Measurements from ENCODE around the gene TLE3.

The TLE3 gene

DNA sequence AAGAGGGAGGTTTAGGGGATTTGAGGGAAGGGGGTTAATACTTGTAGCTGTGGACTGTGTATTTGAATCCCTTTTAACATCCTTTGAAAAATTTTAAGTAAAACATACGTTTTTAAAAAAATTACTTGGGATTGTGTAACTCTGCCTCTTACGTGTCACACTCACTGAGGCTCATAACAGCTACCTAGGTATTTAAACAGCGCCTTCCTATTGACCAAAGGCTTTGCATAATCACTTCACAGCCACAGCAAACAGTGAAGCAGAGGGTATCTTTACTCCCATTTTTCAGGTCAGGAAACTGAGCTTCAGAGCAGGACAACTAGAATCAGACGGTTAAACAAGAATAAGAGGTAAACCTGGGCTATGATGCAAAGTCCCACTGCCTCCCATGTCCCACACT, 95.9 kb downstream of the TLE3 start:
- DNase-seq (ENCODE audit: low spot score), result no peak

DNA sequence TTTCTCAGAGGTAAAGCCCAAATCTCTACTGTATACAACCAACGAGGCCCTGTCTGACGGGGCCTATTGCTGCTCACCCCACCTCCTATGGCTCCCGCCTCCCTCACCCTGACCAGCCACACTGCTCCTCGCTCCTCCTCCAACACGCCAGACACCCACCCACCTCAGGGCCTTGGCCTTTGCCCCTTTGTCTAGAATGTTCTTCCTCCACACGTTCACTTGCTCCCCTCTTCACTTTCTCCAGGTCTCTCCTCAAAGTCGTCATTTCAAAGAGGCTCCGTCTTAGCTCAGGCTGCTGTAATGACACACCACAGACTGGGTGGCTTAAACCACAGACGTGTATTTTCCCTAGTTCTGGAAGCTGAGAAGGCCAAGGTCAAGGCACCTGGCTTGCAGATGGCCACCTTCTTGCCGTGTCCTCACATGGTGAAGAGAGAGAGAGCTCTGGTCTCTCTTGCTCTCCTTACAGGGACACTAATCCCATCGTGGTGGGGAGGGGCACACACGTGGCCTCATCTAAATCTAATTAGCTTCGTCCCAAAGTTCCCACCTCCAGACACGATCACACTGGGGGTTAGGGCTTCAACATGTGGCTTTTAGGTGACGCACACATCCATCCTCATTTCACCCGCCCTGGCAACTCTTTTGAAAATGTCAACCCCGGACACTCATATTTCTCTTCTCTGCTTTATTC, 98.2 kb downstream of the TLE3 start:
- no peak for DNase-seq (ENCODE audit: low spot score)

DNA sequence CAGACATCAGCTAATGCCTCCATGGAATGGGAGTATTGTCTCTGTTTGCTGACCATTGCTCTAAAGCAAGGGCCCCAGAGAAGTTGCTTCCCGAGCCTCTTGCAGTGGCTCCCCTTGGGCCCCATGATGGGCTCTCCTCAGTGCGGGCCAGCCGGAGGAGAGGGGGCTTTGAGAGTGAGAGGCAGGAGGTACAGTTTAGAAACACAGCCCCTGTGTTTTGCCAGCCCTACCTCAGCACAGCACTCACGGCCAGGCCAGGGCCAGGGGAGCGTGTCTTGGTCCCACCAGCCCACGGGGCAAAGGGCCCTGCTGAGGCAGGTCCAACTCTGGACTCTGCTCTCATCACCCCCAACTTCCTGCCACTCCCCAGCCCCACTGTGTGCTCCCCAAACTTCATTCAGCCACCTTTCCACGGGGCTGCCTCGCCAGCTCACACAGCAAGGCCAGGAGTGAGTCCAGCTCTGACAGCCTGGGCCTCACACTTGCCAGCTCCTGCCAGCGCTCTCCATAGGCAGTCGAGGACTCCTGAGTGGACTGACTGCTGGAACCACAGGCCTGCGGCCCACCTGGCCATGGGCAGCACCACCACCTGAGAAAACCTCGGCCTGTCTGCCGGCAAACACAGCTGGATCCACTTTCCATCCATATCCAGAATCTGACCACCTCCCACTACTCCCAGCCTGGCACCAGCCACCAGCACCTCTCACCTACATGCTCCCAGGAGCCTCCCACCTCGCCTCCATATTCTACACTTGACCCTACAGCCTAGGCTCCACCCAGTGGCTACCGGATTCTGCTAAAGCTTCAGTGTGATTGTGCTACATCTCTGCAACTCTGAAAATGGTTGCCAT, 99.0 kb downstream of the TLE3 start:
- no peak for DNase-seq (ENCODE audit: low spot score)

DNA sequence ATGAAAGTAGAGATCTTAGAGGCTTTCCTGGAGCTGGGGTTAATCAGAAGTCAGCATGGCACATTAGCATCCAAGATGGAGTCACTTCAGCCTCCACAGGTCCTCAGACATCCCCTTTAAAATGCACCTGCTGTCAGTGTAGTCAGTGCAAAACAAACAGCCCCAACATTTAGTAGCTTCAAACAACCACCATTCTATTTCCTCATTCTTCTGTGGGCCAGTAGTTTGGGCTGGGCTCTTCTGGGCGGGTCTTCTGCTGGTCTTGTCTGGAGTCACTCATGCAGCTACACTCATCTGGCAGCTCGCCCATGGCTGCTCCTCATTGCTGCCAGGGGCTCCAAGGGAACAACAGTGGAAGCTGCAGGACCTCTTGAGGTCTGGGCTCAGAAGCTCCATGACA, 99.9 kb downstream of the TLE3 start:
- peak; percentile 20 for DNase-seq (ENCODE audit: low spot score)

All from cerebellar cortex (tissue), 1 donor.